ENCODE results near the gene FAM53A.
"Not testable (repeated sequence)": the region's sequence is repeated elsewhere in the genome, so short reads cannot be mapped to it uniquely, and the experiment has no call there.

GRCh38 chr4:1640716-1641503 is 43.2 kb downstream of the FAM53A start:
- not testable (repeated sequence) for TF ChIP-seq CTCF, POLR2A (IDR thresholded peaks at IDR 0.05)
